GM13977 (cell line): Measurements from ENCODE around the gene FSTL4.

Experiments used
- DNase-seq: peaks from one replicate; pipeline ENCODE4 v3.0.0; 2012; ENCODE audit warnings: low spot score
- in situ Hi-C: fragments of 300-500 bp; cut with MboI; formaldehyde crosslinking; loops from one replicate; pipeline ENCODE4 v1.12.0; 2022; ENCODE audit warnings: low sequenced_read_pairs, low pct_unique_long_range_greater_than_20kb, mixed read lengths, inconsistent platforms; ENCODE audit not compliant: unreplicated experiment
- TF ChIP-seq, protein P1 (sequence below): IDR thresholded peaks from 2 replicates; pipeline ENCODE4 v1.5.1; 2012; ENCODE audit warnings: mild to moderate bottlenecking, control low read depth; ENCODE audit not compliant: insufficient read depth; ENCODE audit errors: extremely low read depth, missing control alignments

FSTL4 gene

DNA sequence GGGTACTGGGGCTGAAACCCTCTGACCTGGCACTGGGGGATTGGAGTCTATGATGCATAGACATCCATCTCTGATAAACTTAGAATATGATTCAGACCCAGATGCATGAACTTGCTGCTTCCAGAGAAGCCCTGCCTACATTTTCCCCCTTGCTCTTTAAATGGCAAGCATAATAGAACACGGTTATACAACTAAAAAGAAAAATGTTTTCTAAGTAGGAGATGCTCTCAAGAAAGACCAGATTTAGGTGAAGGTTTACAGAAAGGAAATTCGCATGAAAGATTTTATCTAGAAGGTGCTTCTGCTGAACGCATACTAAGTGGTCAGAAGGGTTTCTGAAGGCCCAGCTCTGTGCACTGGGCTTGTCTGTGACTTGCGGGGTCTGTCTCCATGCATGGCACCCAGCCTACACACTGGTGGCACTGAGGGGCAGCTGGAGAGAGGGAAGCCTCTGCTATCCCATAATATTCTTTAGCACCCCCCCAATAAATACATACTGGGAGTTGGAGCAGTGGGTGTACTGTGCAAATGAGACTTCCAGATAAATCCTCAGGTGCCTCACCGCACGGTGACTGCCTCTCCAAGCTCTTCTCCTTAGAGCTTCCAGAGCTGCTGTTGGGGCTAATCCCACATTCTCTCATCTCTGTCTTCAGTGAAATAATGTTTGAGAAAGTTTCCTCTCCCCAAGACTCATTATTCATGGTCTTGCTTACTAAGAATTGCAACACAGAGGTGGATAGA, 114.6 kb downstream of the FSTL4 start:
- TF ChIP-seq, protein P1, sequence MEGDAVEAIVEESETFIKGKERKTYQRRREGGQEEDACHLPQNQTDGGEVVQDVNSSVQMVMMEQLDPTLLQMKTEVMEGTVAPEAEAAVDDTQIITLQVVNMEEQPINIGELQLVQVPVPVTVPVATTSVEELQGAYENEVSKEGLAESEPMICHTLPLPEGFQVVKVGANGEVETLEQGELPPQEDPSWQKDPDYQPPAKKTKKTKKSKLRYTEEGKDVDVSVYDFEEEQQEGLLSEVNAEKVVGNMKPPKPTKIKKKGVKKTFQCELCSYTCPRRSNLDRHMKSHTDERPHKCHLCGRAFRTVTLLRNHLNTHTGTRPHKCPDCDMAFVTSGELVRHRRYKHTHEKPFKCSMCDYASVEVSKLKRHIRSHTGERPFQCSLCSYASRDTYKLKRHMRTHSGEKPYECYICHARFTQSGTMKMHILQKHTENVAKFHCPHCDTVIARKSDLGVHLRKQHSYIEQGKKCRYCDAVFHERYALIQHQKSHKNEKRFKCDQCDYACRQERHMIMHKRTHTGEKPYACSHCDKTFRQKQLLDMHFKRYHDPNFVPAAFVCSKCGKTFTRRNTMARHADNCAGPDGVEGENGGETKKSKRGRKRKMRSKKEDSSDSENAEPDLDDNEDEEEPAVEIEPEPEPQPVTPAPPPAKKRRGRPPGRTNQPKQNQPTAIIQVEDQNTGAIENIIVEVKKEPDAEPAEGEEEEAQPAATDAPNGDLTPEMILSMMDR = no peak
- in situ Hi-C loops = no loop called here
- no peak for DNase-seq

DNA sequence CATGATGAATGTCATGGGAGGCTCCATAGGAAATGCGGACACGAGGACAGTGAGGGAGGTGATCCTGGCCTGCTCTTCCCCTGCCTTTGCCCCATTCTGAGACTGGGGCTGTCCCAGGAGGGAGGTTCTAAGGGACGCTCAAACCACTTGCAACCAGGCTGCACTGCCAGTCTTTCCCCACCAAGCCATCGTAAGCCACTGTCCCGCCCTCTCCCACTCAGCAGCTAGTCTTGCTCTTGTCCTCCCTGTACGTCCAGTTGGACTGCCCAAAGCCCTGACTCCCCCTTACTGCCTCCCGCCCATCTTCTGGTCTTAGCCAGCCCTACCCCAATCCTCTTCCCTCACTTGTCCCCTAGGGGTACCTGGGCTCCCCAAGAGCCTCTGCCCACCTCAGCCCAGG, 115.7 kb downstream of the FSTL4 start:
- TF ChIP-seq, protein P1 = no peak
- in situ Hi-C loops = no loop called here
- no peak for DNase-seq

DNA sequence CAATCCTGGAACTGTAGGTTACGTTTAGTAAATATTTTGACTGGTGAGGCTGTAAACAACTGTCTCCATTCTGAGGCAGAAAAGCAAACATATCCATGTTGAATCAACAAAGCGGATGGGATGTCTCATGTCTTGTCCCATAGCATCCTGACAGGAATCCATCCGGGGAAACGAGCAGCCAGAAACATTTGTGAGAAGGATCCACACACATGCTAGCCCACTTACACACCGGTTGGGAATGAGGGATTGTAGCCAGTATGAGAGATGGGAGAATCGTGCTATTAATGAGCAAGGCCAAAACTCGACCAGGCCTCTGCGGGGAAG, 117.5 kb downstream of the FSTL4 start:
- TF ChIP-seq, protein P1 = no peak
- in situ Hi-C loops = no loop called here

DNA sequence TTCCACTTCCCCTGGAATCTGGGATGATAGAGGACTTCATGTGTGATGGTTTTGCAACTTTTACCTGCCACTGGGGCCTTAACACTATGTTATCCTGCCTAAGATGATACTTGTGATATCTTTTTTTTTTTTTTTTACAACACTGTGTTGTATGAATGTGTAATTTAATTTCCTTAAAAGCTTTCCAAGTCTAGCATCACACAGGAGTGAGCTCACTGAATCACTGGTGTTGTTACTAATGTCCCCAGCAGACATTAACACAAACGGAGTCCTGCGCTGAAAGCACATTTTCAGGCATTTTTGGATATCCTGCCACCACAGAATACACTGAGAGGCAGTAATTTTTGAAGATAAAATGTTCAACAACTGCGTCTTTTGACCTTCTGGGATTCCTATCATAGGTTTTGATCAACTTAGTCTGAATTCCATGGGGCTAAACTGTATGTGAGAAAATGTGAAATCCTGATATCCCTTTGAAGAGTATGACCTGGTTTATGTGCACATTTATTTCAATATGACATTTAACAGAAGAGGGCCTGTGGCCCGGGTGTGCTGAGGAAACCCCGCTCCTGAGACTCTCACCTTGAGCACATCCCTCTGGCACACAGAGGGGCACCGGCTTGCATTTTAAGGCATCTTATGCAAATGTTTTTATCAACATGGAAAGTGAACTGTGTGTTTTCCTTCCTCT, 118.0 kb downstream of the FSTL4 start:
- DNase-seq = no peak
- TF ChIP-seq, protein P1 = no peak
- in situ Hi-C loops = no loop called here

More for the DNA sequence above, 117.5 kb downstream of the FSTL4 start:
- DNase-seq = no peak

DNA sequence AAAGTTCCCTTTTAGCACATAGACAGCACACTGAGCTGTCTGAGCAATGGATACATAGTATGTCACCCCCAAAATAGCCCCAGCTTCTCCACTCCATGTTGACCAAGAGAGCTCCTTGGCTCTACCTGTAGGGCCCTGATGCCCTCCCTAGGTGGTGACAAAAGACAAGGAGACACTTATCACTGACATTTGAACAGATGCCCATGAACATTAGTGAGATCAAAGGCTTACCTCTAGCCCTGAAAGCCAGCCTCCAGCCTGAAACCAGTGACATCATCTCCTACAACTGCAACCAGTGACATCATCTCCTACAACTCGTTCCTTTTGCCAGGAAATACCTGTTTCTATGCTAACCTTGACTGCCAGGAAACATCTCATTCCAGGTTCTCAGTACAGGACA, 122.7 kb downstream of the FSTL4 start:
- TF ChIP-seq, protein P1 = peak; percentile 45
- in situ Hi-C loops = no loop called here
- peak; percentile 41 for DNase-seq

DNA sequence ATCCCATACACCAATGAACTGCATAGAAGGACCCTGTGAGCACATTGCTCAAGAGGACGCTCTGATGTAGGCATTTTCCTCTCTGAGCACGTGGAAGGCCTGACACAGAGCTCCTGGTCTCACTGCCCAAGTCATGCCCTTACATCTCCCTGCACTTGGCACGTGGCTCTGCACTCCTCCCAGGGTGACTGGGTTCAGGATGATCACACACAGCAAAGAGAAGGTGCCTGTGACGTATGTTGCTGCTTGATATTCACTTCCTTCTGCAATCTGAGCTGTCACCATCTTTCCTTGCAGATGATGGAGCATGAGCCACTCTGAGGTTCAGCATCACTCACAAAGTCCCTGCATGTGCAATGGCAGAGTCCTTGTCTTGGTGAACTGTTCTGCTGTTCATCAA, 125.2 kb downstream of the FSTL4 start:
- TF ChIP-seq, protein P1 = no peak
- in situ Hi-C loops = no loop called here
- DNase-seq = no peak
